Right kidney (tissue), 9 donors: ENCODE results near the gene IL10RB.
"Not testable (repeated sequence)": the region's sequence is repeated elsewhere in the genome, so short reads cannot be mapped to it uniquely, and the experiment has no call there.

Experiments used
- DNase-seq: peaks from one replicate; pipeline ENCODE4 v3.0.0-alpha.2; 2016
- long read RNA-seq, 8 donors: transcript quantifications; one replicate each; lab custom pipeline, GENCODE V29; 2026

The IL10RB gene
- long read RNA-seq, donor 1, transcript IL10RB-201 (7 exons, 1,963 nt): major isoform, 12 of 12 reads
- long read RNA-seq, donor 1, partial matches to known transcripts: 0 of 12 reads
- long read RNA-seq, donor 1, other reads (novel, unspliced or antisense): 0 of 12 reads
- long read RNA-seq, donor 2, transcript IL10RB-201 (7 exons, 1,963 nt): major isoform, 12 of 12 reads
- long read RNA-seq, donor 2, partial matches to known transcripts: 0 of 12 reads
- long read RNA-seq, donor 2, other reads (novel, unspliced or antisense): 0 of 12 reads
- long read RNA-seq, donor 3, transcript IL10RB-201 (7 exons, 1,963 nt): major isoform, 10 of 12 reads
- long read RNA-seq, donor 3, partial matches to known transcripts: 0 of 12 reads
- long read RNA-seq, donor 3, other reads (novel, unspliced or antisense): 0 of 12 reads
- long read RNA-seq, donor 4, transcript IL10RB-201 (7 exons, 1,963 nt): major isoform, 7 of 8 reads
- long read RNA-seq, donor 4, partial matches to known transcripts: 0 of 8 reads
- long read RNA-seq, donor 4, other reads (novel, unspliced or antisense): 0 of 8 reads
- long read RNA-seq, donor 5, transcript IL10RB-201 (7 exons, 1,963 nt): major isoform, 10 of 12 reads
- long read RNA-seq, donor 5, partial matches to known transcripts: 0 of 12 reads
- long read RNA-seq, donor 5, other reads (novel, unspliced or antisense): 0 of 12 reads
- long read RNA-seq, donor 6, transcript IL10RB-201 (7 exons, 1,963 nt): major isoform, 12 of 14 reads
- long read RNA-seq, donor 6, partial matches to known transcripts: 0 of 14 reads
- long read RNA-seq, donor 6, other reads (novel, unspliced or antisense): 0 of 14 reads
- long read RNA-seq, donor 7, transcript IL10RB-201 (7 exons, 1,963 nt): major isoform, 12 of 15 reads
- long read RNA-seq, donor 7, partial matches to known transcripts: 0 of 15 reads
- long read RNA-seq, donor 7, other reads (novel, unspliced or antisense): 0 of 15 reads
- long read RNA-seq, donor 8, transcript IL10RB-201 (7 exons, 1,963 nt): major isoform, 11 of 11 reads
- long read RNA-seq, donor 8, partial matches to known transcripts: 0 of 11 reads
- long read RNA-seq, donor 8, other reads (novel, unspliced or antisense): 0 of 11 reads

- DNase-seq: peak; percentile 88
These were observed at the start of gene IL10RB for GRCh38 chr21:33266050-33266788. Gene IL10RB (plus strand): TSS chr21:33266367. CDS start chr21:33266466, 99 bp downstream.

GRCh38 chr21:33217138-33217520, 49.0 kb upstream of the IL10RB start:
- DNase-seq: no peak

GRCh38 chr21:33219300-33219699, 46.9 kb upstream of the IL10RB start:
- no peak for DNase-seq

- no peak for DNase-seq
These were observed 46.2 kb upstream of the IL10RB start for GRCh38 chr21:33219954-33220353.

- not testable (repeated sequence) for DNase-seq
These were observed 40.8 kb upstream of the IL10RB start for GRCh38 chr21:33225376-33225775.

- DNase-seq: no peak
These were observed 37.7 kb upstream of the IL10RB start for GRCh38 chr21:33228455-33228854.

- no peak for DNase-seq
These were observed 36.9 kb upstream of the IL10RB start for GRCh38 chr21:33229099-33229783.

- DNase-seq: peak; percentile 94
These were observed 36.2 kb upstream of the IL10RB start, which contains the start of gene IFNAR2 for GRCh38 chr21:33229784-33230544. Gene IFNAR2 (plus strand): TSS chr21:33229938. CDS start chr21:33241923, 11,985 bp downstream.

- DNase-seq: peak; percentile 65
These were observed 35.4 kb upstream of the IL10RB start for GRCh38 chr21:33230545-33231324.

GRCh38 chr21:33231526-33231925, 34.6 kb upstream of the IL10RB start:
- DNase-seq: no peak

GRCh38 chr21:33232291-33233034, 33.7 kb upstream of the IL10RB start:
- DNase-seq: no peak

GRCh38 chr21:33234635-33235520, 31.3 kb upstream of the IL10RB start:
- no peak for DNase-seq

- no peak for DNase-seq
These were observed 30.0 kb upstream of the IL10RB start for GRCh38 chr21:33236013-33236686.

GRCh38 chr21:33236766-33237165, 29.4 kb upstream of the IL10RB start:
- DNase-seq: no peak

GRCh38 chr21:33237486-33237885, 28.7 kb upstream of the IL10RB start:
- no peak for DNase-seq

- no peak for DNase-seq
These were observed 28.0 kb upstream of the IL10RB start for GRCh38 chr21:33238146-33238545.

GRCh38 chr21:33238565-33239255, 27.5 kb upstream of the IL10RB start:
- no peak for DNase-seq
